GM15510 (cell line): ENCODE results near the gene EIF3K.

Experiments used
- POLR2A ChIP-seq: IDR thresholded peaks from 3 replicates; pipeline ENCODE4 v1.6.1; 2011; ENCODE audit warnings: borderline replicate concordance; ENCODE audit not compliant: insufficient read length; ENCODE audit errors: extremely low read depth

The EIF3K gene

DNA sequence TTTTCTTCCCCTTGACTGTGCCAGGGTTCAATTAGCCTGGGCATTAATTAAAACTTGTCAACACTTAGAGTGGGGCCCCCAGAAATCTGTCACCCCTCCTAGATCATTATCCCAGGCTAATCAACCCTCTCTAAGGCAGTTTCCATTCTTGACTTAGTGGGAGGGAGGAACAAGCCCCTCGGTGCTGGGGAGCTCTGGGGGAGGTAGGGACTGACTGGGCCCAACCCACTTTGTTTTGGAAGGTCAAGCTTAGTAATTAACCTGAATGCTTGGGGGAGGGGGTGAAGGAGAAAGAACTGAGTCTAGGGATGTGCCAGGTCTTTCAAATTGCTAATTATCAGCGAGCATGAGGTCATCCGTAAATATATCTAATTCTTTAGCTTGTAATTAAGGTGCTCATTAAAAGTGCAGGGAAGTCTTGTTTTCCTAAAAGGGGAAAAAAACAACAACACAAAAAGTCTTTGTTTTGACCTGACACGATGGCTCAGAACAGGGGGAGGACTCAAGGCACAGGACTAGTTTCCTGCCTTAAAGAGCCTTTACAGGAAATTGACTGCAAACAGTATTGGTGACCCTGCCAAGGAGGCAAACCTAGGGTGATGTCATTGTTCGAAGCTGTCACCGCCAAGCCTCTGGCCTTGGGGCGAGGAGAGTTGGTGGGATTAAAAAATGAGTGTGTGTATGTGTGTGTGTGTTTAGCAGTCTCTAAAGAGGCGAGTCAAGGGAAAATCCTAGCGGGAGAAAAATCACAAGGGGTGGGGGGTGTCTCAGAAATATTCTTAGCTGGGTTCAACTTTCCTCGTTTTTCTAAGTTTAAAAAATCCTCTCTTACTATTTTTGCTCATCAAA lies 47.9 kb downstream of the EIF3K start:
- TF ChIP-seq POLR2A, result no peak

DNA sequence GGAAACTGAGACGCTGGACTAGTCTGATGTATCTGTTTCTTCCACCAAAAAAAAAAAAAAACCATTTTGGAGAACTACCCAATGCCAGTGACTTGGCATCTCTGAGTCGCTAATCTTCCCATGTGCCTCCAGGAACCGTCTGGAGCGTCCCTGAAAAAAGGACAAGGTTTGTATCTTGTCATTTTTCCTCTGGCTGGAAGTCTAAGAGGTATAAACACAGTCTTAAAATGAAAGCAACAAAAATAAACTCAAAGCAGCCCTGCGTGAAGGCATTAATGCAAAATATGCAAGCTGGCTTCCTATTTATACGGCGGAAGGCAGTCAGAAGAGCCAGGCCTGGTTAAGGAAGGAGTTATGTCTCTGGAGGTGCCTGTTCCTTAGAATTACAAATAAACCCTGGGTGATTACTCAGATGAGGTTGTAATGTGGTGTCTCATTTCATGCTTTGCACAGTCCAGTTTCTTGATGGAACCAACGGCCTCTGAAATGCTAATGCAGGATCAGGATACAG lies 48.7 kb downstream of the EIF3K start:
- no peak for TF ChIP-seq POLR2A

GRCh38 chr19:38669552-38669951 lies 50.6 kb downstream of the EIF3K start:
- TF ChIP-seq POLR2A, result no peak

GRCh38 chr19:38670921-38671398 lies 52.0 kb downstream of the EIF3K start:
- no peak for TF ChIP-seq POLR2A

DNA sequence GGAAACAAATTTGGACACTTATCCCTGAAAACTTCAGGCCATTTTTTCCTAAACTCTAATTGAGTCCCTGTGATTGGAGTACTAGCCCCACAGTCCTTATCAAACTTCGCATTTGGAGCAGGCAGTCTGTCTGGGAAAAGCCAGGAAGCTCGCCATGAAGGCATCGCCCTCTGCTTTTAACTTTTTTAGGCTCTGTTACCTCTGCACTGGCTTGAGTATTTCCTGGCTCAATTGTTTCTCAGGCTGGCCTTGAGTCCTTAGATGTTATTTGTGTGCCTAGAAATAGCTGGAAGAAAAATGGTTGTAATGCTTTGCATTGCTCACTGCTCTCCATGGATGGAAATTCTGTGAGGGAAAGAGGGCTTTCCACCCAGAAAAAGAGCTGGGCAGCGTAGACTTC lies 52.7 kb downstream of the EIF3K start:
- TF ChIP-seq POLR2A, result no peak

DNA sequence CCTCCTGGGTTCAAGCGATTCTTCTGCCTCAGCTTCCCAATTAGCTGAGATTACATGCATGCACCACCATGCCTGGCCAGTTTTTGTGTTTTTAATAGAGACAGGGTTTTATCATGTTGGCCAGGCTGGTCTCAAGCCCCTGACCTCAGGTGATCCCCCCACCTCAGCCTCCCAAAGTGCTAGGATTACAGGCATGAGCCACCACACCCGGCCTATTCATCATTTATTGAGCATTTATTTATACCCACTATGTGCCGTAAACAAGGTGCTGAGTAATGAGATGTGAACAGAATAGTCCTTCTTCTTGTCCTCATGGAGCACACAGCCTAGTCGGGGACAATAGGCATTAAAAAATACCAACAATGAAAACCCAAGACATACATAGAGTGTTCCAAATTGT lies 54.0 kb downstream of the EIF3K start:
- no peak for TF ChIP-seq POLR2A

GRCh38 chr19:38674388-38675171 lies 55.6 kb downstream of the EIF3K start:
- TF ChIP-seq POLR2A, result no peak

DNA sequence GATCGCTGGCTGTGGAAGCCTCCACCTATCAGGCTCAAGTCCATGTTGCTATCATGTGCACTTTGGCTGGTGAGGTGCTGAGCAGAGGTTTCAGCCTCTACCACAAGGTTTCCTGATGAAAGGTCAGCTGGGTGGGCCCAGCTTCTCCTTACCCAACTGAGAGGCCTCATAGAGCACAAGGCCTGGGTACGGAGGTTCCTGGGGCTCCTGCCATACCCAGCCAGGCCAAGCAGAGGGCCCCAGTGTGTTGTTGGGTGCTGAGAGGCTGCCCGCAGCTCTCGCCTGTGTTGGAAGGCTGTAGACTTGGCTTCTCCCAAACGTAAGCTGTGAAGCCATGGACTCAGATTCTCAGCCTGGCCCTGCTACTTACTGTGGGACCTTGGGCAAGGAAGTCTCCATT lies 56.6 kb downstream of the EIF3K start:
- TF ChIP-seq POLR2A, result no peak

- TF ChIP-seq POLR2A, result no peak
Measured at GRCh38 chr19:38676023-38676877, 57.3 kb downstream of the EIF3K start.

- no peak for TF ChIP-seq POLR2A
Measured at GRCh38 chr19:38676878-38677646, 58.1 kb downstream of the EIF3K start.

- TF ChIP-seq POLR2A, result no peak
Measured at GRCh38 chr19:38678217-38678890, 59.4 kb downstream of the EIF3K start.

GRCh38 chr19:38678891-38679494 lies 60.0 kb downstream of the EIF3K start:
- no peak for TF ChIP-seq POLR2A

GRCh38 chr19:38679839-38680238 lies 60.9 kb downstream of the EIF3K start:
- no peak for TF ChIP-seq POLR2A

- TF ChIP-seq POLR2A, result no peak
Measured at GRCh38 chr19:38682195-38682867, 63.3 kb downstream of the EIF3K start.
